ENCODE results near the gene AAGAB.

The AAGAB gene

GRCh38 chr15:67173786-67174185, 80.7 kb downstream of the AAGAB start:
- DNase-seq (ENCODE audit: low read depth): no peak
- TF ChIP-seq MAX (IDR thresholded peaks at IDR 0.05; ENCODE audit: low read depth, low read length): no peak
- no peak for TF ChIP-seq CTCF (IDR thresholded peaks at IDR 0.05; ENCODE audit: low read depth, low read length)
- no peak for TF ChIP-seq POLR2A (IDR thresholded peaks at IDR 0.05; ENCODE audit: extremely low read depth, insufficient read length)
- TF ChIP-seq MYC (IDR thresholded peaks at IDR 0.05; ENCODE audit: low read depth, low read length): no peak
- no peak overlapping the region for H3K4me3 ChIP-seq (ENCODE audit: low read depth, low read length)

GRCh38 chr15:67173005-67173404, 81.5 kb downstream of the AAGAB start:
- H3K4me3 ChIP-seq (ENCODE audit: low read depth, low read length): no peak overlapping the region
- no peak for DNase-seq (ENCODE audit: low read depth)
- no peak for TF ChIP-seq MYC (IDR thresholded peaks at IDR 0.05; ENCODE audit: low read depth, low read length)
- TF ChIP-seq CTCF (IDR thresholded peaks at IDR 0.05; ENCODE audit: low read depth, low read length): no peak
- no peak for TF ChIP-seq MAX (IDR thresholded peaks at IDR 0.05; ENCODE audit: low read depth, low read length)
- no peak for TF ChIP-seq POLR2A (IDR thresholded peaks at IDR 0.05; ENCODE audit: extremely low read depth, insufficient read length)

GRCh38 chr15:67172172-67172571, 82.3 kb downstream of the AAGAB start:
- no peak overlapping the region for H3K4me3 ChIP-seq (ENCODE audit: low read depth, low read length)
- DNase-seq (ENCODE audit: low read depth): no peak
- TF ChIP-seq CTCF (IDR thresholded peaks at IDR 0.05; ENCODE audit: low read depth, low read length): no peak
- no peak for TF ChIP-seq POLR2A (IDR thresholded peaks at IDR 0.05; ENCODE audit: extremely low read depth, insufficient read length)
- TF ChIP-seq MAX (IDR thresholded peaks at IDR 0.05; ENCODE audit: low read depth, low read length): no peak
- TF ChIP-seq MYC (IDR thresholded peaks at IDR 0.05; ENCODE audit: low read depth, low read length): no peak

- TF ChIP-seq POLR2A (IDR thresholded peaks at IDR 0.05; ENCODE audit: extremely low read depth, insufficient read length) (no peak), MYC (IDR thresholded peaks at IDR 0.05; ENCODE audit: low read depth, low read length) (no peak), CTCF (IDR thresholded peaks at IDR 0.05; ENCODE audit: low read depth, low read length) (no peak), MAX (IDR thresholded peaks at IDR 0.05; ENCODE audit: low read depth, low read length) (no peak)
- no peak for DNase-seq (ENCODE audit: low read depth)
- H3K4me3 ChIP-seq (ENCODE audit: low read depth, low read length): no peak overlapping the region
Observed at GRCh38 chr15:67171471-67171870, 83.0 kb downstream of the AAGAB start.

GRCh38 chr15:67170143-67170925, 84.1 kb downstream of the AAGAB start:
- TF ChIP-seq CTCF (IDR thresholded peaks at IDR 0.05; ENCODE audit: low read depth, low read length) (no peak), POLR2A (IDR thresholded peaks at IDR 0.05; ENCODE audit: extremely low read depth, insufficient read length) (no peak), MAX (IDR thresholded peaks at IDR 0.05; ENCODE audit: low read depth, low read length) (no peak), MYC (IDR thresholded peaks at IDR 0.05; ENCODE audit: low read depth, low read length) (no peak)
- DNase-seq (ENCODE audit: low read depth): no peak
- no peak overlapping the region for H3K4me3 ChIP-seq (ENCODE audit: low read depth, low read length)
